ENCODE results near the gene GLUL. TPM values are rescaled to one million over a fixed set of nuclear protein-coding genes. Genes with fewer than 3 reads are reported as not detected.

Gene GLUL
- total RNA-seq = 10 to 100 TPM; 25.2 to 28.4 TPM

- CTCF ChIA-PET = interaction anchor here (7.0 kb wide), 1 partner anchor 247 kb away, joined by 64 read pairs; no protein-coding TSS in a partner anchor
- POLR2A ChIA-PET = interaction anchor here (0.6 kb wide), 1 partner anchor 86 kb away, joined by 5 read pairs; no protein-coding TSS in a partner anchor
Observed at GRCh38 chr1:182391362-182392049, at the start of gene GLUL. Gene GLUL, minus strand, starts transcription at chr1:182391790. Its CDS starts 3,053 bp downstream, at chr1:182388737.

- POLR2A ChIA-PET = no interaction called here
- CTCF ChIA-PET = interaction anchor here (0.6 kb wide), 1 partner anchor 369 kb away, joined by 3 read pairs; no protein-coding TSS in a partner anchor
Observed at GRCh38 chr1:182438326-182438725, 46.7 kb upstream of the GLUL start.

DNA sequence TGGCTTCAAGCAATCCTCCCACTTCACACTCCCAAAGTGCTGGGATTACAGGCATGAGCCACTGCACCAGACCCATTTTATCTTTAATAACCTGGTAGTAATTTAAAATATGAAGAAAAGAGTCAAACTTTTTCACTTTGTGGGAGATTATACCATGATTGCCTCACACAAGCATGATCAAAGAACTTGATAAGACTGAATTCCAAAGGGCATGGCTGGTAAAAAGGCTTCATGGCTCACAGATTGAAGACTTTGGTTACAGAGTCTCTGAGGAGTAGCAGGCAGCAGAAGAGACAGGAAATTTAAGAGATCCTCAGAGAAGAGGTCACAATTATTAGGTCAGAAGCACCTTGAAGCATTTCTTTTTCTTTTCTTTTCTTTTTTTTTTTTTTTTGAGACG lies 42.0 kb upstream of the GLUL start:
- ChIA-PET POLR2A (no interaction called here), CTCF (interaction anchor here (0.6 kb wide), 1 partner anchor 973 kb away, joined by 3 read pairs; no protein-coding TSS in a partner anchor)

GRCh38 chr1:182431278-182431677 lies 39.7 kb upstream of the GLUL start:
- POLR2A ChIA-PET = no interaction called here
- CTCF ChIA-PET = interaction anchor here (0.7 kb wide), 1 partner anchor 12 kb away, joined by 3 read pairs; no protein-coding TSS in a partner anchor

DNA sequence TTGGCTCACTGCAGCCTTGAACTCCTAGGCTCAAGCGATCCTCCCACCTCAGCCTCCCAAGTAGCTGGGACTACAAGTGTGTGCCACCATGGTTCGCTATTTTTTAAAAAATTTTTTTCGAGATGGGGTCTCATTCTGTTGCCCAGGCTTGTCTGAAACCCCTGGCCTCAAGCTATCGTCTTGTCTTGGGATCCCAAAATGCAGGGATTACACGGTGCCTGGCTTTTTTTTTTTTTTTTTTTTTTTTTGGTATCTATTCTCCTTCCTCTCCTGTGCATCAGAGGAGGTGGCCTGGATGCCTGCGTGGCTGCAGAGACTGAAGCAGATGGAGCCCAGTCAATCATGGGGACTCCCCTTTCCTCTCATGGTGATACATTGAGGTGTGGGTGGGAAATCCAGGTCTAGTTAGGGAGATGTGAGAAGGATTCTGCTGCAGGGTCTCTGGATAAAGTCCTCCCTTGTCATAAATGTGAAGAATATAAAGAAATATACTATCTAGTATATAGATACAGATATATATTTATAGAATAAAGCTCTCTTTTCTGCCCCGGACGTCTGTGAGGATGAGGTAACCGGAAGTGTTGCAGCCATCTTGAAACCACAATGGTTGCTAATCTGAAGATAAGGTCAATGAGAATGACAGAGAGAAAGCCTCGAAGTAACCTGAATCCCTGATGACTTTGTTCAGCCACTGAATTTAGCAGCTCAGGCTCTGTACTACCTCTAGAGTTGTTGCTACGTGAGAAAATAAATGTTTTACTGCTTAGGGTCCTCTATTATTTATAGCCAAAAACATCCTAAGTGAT lies 38.9 kb upstream of the GLUL start:
- ChIA-PET POLR2A (no interaction called here), CTCF (interaction anchor here (0.8 kb wide), 1 partner anchor 350 kb away, joined by 3 read pairs; no protein-coding TSS in a partner anchor)

- ChIA-PET CTCF (interaction anchor here (0.9 kb wide), 1 partner anchor 16 kb away, joined by 3 read pairs; no protein-coding TSS in a partner anchor), POLR2A (no interaction called here)
Observed at GRCh38 chr1:182428043-182428442, 36.5 kb upstream of the GLUL start.

DNA sequence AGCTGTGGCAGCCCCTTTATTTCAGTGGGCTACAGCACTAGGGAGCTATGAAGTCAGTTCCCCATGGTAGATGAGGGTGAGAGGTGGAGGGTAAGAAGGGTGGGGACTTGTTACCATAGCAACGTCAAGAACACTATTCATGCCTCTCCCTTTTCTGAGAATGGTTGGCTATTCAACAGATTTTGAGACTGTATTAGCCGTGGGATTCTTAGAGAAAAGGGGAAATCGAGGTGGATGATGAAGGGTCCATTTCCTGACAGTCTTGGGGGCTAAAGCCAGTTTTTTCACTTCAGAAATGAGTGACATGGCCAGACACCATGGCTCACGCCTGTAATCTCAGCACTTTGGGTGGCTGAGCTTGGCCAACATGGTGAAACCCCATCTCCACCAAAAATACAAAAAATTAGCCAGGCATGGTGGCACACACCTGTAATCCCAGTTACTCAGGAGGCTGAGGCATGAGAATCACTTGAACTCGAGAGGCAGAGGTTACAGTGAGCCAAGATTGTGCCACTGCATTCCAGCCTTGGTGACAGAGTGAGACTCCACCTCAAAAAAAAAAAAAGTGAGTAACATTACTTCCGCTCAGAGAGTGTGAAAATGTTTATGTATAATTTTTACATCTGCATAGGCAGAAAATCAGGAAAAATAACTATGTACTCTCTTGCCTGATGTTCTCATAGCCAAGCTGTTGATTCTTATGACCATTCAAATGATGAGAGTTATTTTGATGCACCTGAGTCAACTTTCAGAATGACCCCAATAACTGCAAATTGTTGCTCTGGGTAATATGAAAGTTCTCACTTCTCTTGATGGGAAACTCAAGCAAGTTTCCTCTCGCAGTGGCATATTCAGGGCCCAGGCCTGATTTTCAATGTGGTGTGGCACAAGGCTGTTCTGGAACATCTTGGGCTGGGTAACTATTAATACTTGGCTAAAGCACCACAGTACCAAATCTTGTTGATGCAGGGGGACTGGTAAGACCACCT lies 35.1 kb upstream of the GLUL start:
- CTCF ChIA-PET = no interaction called here

GRCh38 chr1:182415789-182416188 lies 24.2 kb upstream of the GLUL start:
- CTCF ChIA-PET = no interaction called here
- POLR2A ChIA-PET = no interaction called here

More for the DNA sequence above, 35.1 kb upstream of the GLUL start:
- POLR2A ChIA-PET = no interaction called here

- ChIA-PET CTCF (no interaction called here), POLR2A (no interaction called here)
Observed at GRCh38 chr1:182413969-182414368, 22.4 kb upstream of the GLUL start.

GRCh38 chr1:182413486-182413885 lies 21.9 kb upstream of the GLUL start:
- ChIA-PET POLR2A (no interaction called here), CTCF (no interaction called here)

DNA sequence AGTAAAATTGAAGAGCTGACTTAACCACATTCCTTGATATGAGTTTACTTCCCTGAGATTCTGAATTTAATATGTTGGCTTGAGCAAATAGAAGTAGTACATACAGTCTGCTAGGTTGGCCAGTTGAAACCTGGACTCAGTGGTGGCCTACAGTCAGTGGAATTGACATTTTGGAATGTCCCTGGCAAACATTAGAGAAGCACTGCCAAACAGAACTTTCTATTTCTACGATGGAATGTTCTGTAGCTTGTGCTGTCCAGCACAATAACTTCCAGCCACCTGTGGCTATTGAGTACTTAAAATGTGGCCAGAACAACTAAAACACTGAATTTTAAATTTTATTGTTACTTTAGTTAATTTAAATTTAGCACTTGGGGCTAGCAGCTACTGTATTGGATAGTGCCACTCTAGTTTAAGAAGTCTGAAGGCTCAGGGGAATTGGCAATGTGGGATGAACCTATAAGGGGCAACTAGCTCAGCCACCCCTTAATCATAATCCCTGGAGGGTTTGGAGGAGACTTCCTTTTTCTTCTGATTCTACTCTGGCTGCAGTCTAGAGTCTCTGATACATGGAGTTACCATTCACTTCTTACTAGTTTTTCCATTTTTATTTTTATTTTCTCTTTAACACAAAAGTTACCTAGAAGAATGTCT lies 19.2 kb upstream of the GLUL start:
- ChIA-PET POLR2A (no interaction called here), CTCF (no interaction called here)

DNA sequence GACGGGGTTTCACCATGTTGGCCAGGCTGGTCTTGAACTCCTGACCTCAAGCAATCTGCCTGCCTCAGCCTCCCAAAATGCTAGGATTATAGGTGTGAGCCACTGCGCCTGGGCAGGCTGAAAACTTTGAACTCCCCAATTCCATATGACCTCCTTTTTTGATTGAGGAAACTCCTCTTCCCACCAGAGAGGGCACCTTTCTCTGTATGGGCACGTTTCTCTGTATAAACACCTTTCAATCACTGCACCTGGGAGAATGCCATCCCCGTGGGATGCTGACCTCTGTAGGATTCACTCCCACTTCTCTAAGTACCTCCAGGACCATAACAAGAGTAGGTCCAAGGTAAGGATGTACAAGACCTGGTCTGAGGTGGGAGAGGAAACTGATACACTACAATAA lies 18.5 kb upstream of the GLUL start:
- ChIA-PET CTCF (no interaction called here), POLR2A (no interaction called here)

DNA sequence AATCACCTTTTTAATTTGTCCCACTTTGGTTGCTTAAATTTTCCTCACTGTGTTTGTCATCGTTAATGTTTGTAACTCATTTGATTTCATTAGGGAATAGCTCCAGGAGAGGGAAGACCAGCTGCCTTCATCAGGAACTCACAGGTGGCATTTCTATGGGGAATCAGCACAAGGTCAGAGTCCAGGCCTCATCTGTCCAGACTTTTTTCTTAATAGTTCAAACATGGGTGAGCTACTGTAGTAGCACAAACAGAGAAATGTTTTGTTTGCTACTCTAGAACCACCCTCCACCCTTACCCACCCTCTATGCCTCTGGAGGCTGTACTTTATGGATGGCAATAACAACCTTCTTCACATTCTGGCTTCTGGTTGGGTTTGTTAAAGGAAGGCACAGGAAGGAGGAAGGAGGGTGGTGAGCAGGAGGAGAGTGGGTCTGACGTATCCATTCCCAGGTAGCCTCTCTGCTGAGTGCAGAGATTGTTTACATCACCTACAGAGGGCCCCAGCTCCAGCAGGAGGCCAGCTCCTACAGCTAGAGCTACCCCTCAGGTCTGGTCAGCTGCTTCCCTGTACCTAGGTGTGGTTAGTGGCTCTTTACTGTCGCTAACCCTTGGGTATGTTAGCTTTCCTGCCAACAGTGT lies 17.0 kb upstream of the GLUL start:
- POLR2A ChIA-PET = no interaction called here
- CTCF ChIA-PET = no interaction called here

DNA sequence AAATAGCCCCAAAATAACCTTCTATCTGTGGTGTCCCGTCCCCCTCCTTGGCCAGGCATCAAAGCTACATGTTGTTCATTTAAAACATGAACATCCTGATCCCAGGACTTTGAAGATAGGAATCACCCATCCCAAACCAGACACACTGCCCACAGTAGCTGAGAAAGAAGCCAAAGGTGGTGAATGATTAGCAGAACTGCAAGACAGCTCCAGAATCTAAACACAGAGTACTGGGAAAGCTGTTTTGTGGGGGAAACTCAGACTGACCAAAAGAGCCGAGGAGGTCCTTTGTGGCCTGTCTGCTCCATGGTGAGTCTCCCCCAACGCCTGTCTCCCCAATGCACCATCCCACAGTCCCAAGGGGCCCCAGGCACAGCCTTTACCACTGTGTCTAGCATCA lies 16.1 kb upstream of the GLUL start:
- ChIA-PET POLR2A (no interaction called here), CTCF (no interaction called here)

GRCh38 chr1:182406012-182406411 lies 14.4 kb upstream of the GLUL start:
- CTCF ChIA-PET = no interaction called here
- POLR2A ChIA-PET = no interaction called here

GRCh38 chr1:182405578-182405977 lies 14.0 kb upstream of the GLUL start:
- CTCF ChIA-PET = no interaction called here
- POLR2A ChIA-PET = no interaction called here

DNA sequence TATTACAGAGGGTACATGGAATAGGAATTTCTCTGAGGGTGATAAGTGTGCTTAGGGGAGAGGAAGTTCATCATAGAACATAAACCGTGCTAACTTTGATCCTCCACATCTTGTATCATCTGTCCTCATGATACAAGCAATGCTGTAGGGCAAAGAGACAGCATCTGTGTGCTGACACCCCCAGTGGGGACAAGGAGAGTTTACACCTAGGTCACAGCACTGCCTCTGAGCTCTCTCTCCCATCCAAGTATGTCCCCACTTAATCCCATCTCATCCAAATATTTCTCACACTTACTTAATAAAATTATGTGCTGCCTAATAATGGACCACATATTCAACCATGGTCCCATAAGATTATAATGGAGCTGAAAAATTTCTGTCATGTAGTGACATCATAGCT lies 13.2 kb upstream of the GLUL start:
- ChIA-PET POLR2A (no interaction called here), CTCF (interaction anchor here (1.2 kb wide), 1 partner anchor 261 kb away, joined by 3 read pairs; no protein-coding TSS in a partner anchor)

- POLR2A ChIA-PET = no interaction called here
- CTCF ChIA-PET = interaction anchor here (1.0 kb wide), 1 partner anchor 257 kb away, joined by 3 read pairs; no protein-coding TSS in a partner anchor
Observed at GRCh38 chr1:182400567-182400966, 9.0 kb upstream of the GLUL start, which contains the start of gene TEDDM1. Gene TEDDM1, minus strand, starts transcription at chr1:182400667. Its CDS starts 182 bp downstream, at chr1:182400485.

Measured in activated CD8-positive, alpha-beta memory T cell treated with anti-CD3 and anti-CD28 coated beads for 36 hours (primary cell).